HG03066 (cell line): ENCODE results near the gene LDHD.

Experiments used
- ATAC-seq: cut with Tn5 transposase; IDR thresholded peaks from one replicate; pipeline ENCODE4 v1.9.1; 2021; ENCODE audit warnings: low read depth; ENCODE audit not compliant: unreplicated experiment

LDHD gene

GRCh38 chr16:75064403-75065148 lies 52.0 kb downstream of the LDHD start:
- ATAC-seq = no peak

GRCh38 chr16:75063549-75064088 lies 53.0 kb downstream of the LDHD start:
- no peak for ATAC-seq

- no peak for ATAC-seq
Observed at GRCh38 chr16:75062976-75063346, 53.6 kb downstream of the LDHD start.

- no peak for ATAC-seq
Observed at GRCh38 chr16:75062135-75062975, 54.2 kb downstream of the LDHD start.
